Osteoblast (primary cell): Measurements from ENCODE around the gene STRC. TPM values are rescaled to one million over a fixed set of nuclear protein-coding genes. Genes with fewer than 3 reads are reported as not detected.
"Not testable (repeated sequence)": the region's sequence is repeated elsewhere in the genome, so short reads cannot be mapped to it uniquely, and the experiment has no call there.

ENCODE experiments used
- DNase-seq: peaks from one replicate; pipeline ENCODE4 v3.0.0; 2011; ENCODE audit warnings: low spot score, mixed read lengths; ENCODE audit not compliant: insufficient read length; ENCODE audit errors: missing footprints
- H2AFZ ChIP-seq: 2 replicates; pipeline ENCODE4 v1.6.0; 2011; ENCODE audit warnings: mild to moderate bottlenecking, low read length
- H3K27ac ChIP-seq: 2 replicates; pipeline ENCODE4 v1.5.1; 2011; ENCODE audit warnings: mild to moderate bottlenecking, low read depth, low read length, moderate library complexity
- H3K27me3 ChIP-seq: 2 replicates; pipeline ENCODE4 v1.6.0; 2012; ENCODE audit warnings: mild to moderate bottlenecking, control low read depth, inconsistent platforms, low read length, moderate library complexity; ENCODE audit not compliant: insufficient read depth
- H3K36me3 ChIP-seq: 2 replicates; pipeline ENCODE4 v1.5.1; 2011; ENCODE audit warnings: mild to moderate bottlenecking, low read length, control low read depth, moderate library complexity; ENCODE audit not compliant: insufficient read depth
- H3K4me1 ChIP-seq: 2 replicates; pipeline ENCODE4 v1.5.1; 2011; ENCODE audit warnings: mild to moderate bottlenecking, low read length, control low read depth, moderate library complexity; ENCODE audit not compliant: insufficient read depth
- H3K4me2 ChIP-seq: 2 replicates; pipeline ENCODE4 v1.6.0; 2011; ENCODE audit warnings: mild to moderate bottlenecking, low read length; ENCODE audit not compliant: insufficient read depth
- H3K4me3 ChIP-seq: fragments of 200-600 bp; sonication (generic); 3 replicates; pipeline ENCODE4 v1.5.1; 2012; ENCODE audit warnings: mild to moderate bottlenecking, low read length, inconsistent platforms; ENCODE audit not compliant: insufficient read depth
- H3K79me2 ChIP-seq: 2 replicates; pipeline ENCODE4 v1.6.0; 2012; ENCODE audit warnings: mild to moderate bottlenecking, low read length, control low read depth, inconsistent platforms; ENCODE audit not compliant: insufficient read depth
- H3K9me3 ChIP-seq: 2 replicates; pipeline ENCODE4 v1.5.1; 2011; ENCODE audit warnings: low read depth, low read length, control low read depth
- H4K20me1 ChIP-seq: 2 replicates; pipeline ENCODE4 v1.6.0; 2012; ENCODE audit warnings: mild to moderate bottlenecking, low read length, control low read depth; ENCODE audit not compliant: insufficient read depth
- CTCF ChIP-seq: IDR thresholded peaks from 2 replicates; pipeline ENCODE4 v1.5.1; 2011; ENCODE audit warnings: mild to moderate bottlenecking, low read depth, low read length, moderate library complexity; ENCODE audit errors: extremely low read depth
- total RNA-seq: library from RNA; depleted of rRNA; stranded (reverse); fragments of >200 nt; gene quantifications from 2 replicates; pipeline ENCODE4 v1.2.3, GENCODE V29; 2012

Gene STRC
- total RNA-seq, 1 donor, result under 0.01 TPM

- no peaks in the 10 kb centered on the region for H3K9me3 ChIP-seq
- H2AFZ ChIP-seq, result no peak within 1 kb of the TSS
- TF ChIP-seq CTCF, result no peak
- H3K4me1 ChIP-seq, result no peaks in the 10 kb centered on the region
- H3K79me2 ChIP-seq, result no peaks in the 10 kb centered on the region
- no peak within 1 kb of the TSS for H3K4me2 ChIP-seq
- H4K20me1 ChIP-seq, result no peaks in the 10 kb centered on the region
- no peaks in the 10 kb centered on the region for H3K27me3 ChIP-seq
- H3K36me3 ChIP-seq, result no peaks in the 10 kb centered on the region
- H3K4me3 ChIP-seq, result no peak within 1 kb of the TSS
- no peak for DNase-seq
- H3K27ac ChIP-seq, result no peak within 1 kb of the TSS
These were observed 30.2 kb upstream of the STRC start, which contains the start of gene CATSPER2 for GRCh38 chr15:43648649-43649429. Gene CATSPER2, minus strand, starts transcription at chr15:43648844. Its CDS starts 783 bp downstream, at chr15:43648061.

GRCh38 chr15:43638464-43639204 lies 20.0 kb upstream of the STRC start:
- H3K27me3 ChIP-seq, H3K36me3 ChIP-seq, H3K27ac ChIP-seq, H3K4me3 ChIP-seq, H2AFZ ChIP-seq, H4K20me1 ChIP-seq, H3K9me3 ChIP-seq, H3K79me2 ChIP-seq, DNase-seq, H3K4me1 ChIP-seq: not testable (repeated sequence)
- peak overlapping the region; percentile 3 for H3K4me2 ChIP-seq

GRCh38 chr15:43626937-43627336 lies 8.3 kb upstream of the STRC start:
- not testable (repeated sequence) for H3K27me3 ChIP-seq, H3K36me3 ChIP-seq, H4K20me1 ChIP-seq, H3K4me2 ChIP-seq, H3K27ac ChIP-seq, H3K79me2 ChIP-seq, H3K9me3 ChIP-seq, H3K4me1 ChIP-seq, DNase-seq, H2AFZ ChIP-seq, H3K4me3 ChIP-seq

GRCh38 chr15:43625106-43625505 lies 6.5 kb upstream of the STRC start:
- no peaks in the 10 kb centered on the region for H3K79me2 ChIP-seq
- peaks cover 1% of the 10 kb centered on the region for H3K27me3 ChIP-seq
- no peak overlapping the region for H3K4me3 ChIP-seq
- H2AFZ ChIP-seq, result no peak overlapping the region
- H3K4me2 ChIP-seq, result no peak overlapping the region
- no peaks in the 10 kb centered on the region for H3K36me3 ChIP-seq
- DNase-seq, result no peak
- TF ChIP-seq CTCF, result no peak
- no peak overlapping the region for H3K27ac ChIP-seq
- no peaks in the 10 kb centered on the region for H3K4me1 ChIP-seq
- no peaks in the 10 kb centered on the region for H4K20me1 ChIP-seq
- H3K9me3 ChIP-seq, result no peaks in the 10 kb centered on the region

GRCh38 chr15:43622068-43622799 lies 3.6 kb upstream of the STRC start:
- not testable (repeated sequence) for H3K36me3 ChIP-seq, H3K27me3 ChIP-seq, DNase-seq, H3K79me2 ChIP-seq, H3K4me2 ChIP-seq, H4K20me1 ChIP-seq, H3K9me3 ChIP-seq, H3K27ac ChIP-seq, H2AFZ ChIP-seq, H3K4me1 ChIP-seq, H3K4me3 ChIP-seq

GRCh38 chr15:43617750-43618149 lies 850 bp downstream of the STRC start:
- not testable (repeated sequence) for H3K4me3 ChIP-seq, H3K9me3 ChIP-seq, H3K27ac ChIP-seq, DNase-seq, H3K27me3 ChIP-seq, H4K20me1 ChIP-seq, H3K36me3 ChIP-seq, H3K4me1 ChIP-seq, H3K4me2 ChIP-seq, H3K79me2 ChIP-seq, H2AFZ ChIP-seq

GRCh38 chr15:43602233-43602632 lies 16.4 kb downstream of the STRC start:
- not testable (repeated sequence) for H3K36me3 ChIP-seq, H3K27ac ChIP-seq, H3K4me1 ChIP-seq, H3K4me2 ChIP-seq, H3K9me3 ChIP-seq, H3K4me3 ChIP-seq, DNase-seq, H3K79me2 ChIP-seq, H3K27me3 ChIP-seq, H2AFZ ChIP-seq, H4K20me1 ChIP-seq
